Measurements from ENCODE around the gene DNHD1.

DNHD1 gene

DNA sequence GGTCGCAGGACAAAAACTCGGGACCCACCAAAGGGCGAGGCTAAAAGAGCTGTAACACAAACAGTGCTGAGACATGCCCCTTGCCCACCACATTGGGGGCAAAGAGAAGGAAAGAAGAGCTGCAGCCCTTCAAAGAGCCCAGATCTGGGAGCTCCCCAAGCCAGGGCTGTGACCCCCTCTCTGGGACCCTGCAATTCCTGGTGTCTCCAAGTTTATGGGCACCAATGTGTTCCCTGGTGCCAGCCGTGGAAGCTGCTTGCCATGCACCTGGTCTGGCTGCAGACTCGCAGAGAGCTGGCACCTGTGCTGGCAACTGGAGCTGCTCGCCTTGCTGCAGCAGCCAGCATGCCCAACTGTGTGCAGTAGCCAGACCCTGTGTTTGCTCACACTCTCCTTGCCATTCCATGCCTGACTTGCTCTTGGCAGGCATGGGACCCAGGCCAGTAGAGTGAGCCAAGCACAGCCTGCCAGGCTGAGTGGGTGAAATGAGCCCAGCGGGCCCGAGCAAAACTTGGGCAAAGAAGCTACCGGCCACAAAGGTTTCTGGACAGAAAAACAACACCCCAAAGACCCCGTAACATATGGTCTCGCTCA lies 90.4 kb downstream of the DNHD1 start:
- no peak for DNase-seq (ENCODE audit: low spot score)

DNA sequence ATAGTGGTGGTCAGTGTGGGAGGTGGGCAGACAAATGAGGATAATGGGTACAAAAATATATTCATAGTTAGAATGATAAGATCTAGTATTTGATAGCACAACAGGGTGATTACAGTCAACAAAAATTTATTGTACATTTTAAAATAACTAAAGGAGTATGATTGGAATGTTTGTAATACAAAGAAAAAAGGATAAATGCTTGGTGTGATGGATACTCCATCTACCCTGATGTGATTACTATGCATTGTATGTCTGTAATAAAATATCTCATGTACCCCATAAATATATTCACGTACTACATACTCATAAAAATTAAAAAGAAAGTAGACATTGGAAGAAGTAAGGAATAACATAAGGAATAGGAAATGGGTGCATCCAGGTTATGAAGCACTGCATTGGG lies 90.9 kb downstream of the DNHD1 start:
- DNase-seq (ENCODE audit: low spot score): no peak

DNA sequence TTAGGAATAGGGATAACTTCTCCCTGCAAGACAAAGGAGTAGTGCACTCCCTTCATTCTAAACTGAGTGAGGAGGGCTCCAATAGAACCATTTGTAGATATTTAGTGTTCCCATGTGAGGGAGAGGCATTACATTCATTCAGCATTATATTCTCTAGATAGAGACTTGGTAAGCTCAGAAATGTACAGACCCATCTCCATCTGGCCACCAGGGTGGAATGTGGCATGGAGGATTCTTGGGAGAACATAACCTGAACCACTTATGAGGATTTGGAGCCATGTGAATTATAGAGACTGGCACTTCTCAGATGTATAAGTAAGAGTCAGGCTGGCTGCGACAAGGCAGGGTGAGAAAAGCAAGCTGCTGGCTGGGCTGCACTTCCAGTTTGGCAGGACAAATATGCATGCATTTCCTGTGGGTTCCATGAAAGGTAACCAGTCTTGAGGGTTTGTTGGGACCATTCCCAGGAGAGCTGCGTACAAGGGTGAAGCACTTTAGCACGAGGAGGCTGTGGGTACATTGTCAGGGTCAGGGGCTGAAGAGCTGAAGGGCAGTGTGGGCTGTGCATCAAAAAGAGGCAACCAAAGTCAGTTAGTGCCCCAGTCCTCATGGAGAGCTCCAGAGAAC lies 97.2 kb downstream of the DNHD1 start:
- DNase-seq (ENCODE audit: low spot score): no peak

- DNase-seq (ENCODE audit: low spot score): no peak
These were observed 99.3 kb downstream of the DNHD1 start for GRCh38 chr11:6596239-6596877.

- no peak for DNase-seq (ENCODE audit: low spot score)
These were observed 101.5 kb downstream of the DNHD1 start for GRCh38 chr11:6598555-6598954.

DNA sequence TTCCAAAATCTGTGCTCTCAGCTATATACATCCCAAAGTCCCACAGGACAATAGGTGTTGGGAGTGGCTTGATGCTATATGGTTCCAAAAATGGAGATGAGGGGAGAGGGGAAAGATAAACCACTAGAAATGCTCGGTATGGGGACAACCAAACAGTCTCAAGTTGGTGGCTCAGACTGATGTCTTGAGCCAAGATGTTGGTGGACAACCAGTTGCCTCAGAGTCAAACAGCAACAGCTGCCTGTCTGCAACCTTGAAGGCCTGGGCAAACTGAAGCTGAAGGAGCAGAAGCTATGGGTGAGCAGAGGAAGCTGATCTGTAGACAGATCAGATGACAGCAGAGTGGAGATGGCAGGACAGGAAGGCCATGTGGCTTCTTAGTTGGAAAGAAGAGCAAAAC lies 102.4 kb downstream of the DNHD1 start:
- no peak for DNase-seq (ENCODE audit: low spot score)

DNA sequence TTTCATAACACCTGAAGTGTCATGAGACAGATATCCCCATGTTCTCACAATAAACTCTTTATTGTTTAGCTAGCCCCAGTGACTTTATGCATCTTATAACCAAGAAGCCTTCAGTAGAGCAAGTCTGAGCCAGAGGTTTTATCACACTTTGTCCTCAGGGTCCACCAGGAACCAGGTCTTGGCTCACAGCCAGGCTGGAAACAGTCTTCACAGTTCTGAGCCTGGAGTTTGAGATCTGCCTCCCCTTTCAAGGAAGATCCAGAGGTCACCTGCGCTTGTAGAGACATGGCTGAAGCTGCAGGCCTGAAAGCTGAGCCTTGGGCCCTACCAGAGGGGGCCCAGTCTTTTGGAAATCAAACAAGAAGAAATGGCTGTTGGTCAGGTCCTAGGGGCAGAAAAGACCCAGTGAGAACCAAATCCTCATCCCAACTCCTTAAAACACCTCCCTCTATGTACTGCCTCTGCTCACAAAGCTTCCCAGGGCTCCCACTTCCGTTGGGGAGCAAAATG lies 102.9 kb downstream of the DNHD1 start:
- no peak for DNase-seq (ENCODE audit: low spot score)

DNA sequence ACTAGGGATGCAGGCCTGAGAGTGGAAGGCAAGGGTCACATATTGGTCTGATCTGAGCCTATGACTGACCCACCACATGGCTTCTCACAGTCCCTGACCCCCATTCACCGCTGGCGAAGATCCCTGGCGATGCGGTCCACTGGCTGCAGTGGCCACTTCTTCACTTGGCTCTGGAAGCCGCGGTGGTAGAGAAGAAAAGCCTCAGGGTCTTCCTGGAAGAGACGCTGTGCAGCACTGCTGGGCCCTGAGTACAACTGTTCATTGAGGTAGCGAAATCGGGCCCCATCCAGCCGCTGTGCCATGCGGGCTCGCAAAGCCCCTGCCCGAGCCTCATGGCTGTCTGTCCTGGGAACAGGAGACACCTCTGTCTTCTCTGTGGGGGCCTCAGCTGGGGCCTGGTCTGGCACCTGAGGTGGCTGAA lies 104.0 kb downstream of the DNHD1 start:
- no peak for DNase-seq (ENCODE audit: low spot score)

- no peak for DNase-seq (ENCODE audit: low spot score)
These were observed 105.2 kb downstream of the DNHD1 start for GRCh38 chr11:6602096-6602940.

- DNase-seq (ENCODE audit: low spot score): peak; percentile 85
These were observed 106.4 kb downstream of the DNHD1 start, which contains the start of the genes ILK and RRP8 for GRCh38 chr11:6603287-6604080. Gene ILK, plus strand, starts transcription at chr11:6603774. Its CDS starts 498 bp downstream, at chr11:6604272. Gene RRP8, minus strand, starts transcription at chr11:6603616. Its CDS starts 114 bp downstream, at chr11:6603502.

- peak; percentile 67 for DNase-seq (ENCODE audit: low spot score)
These were observed 107.1 kb downstream of the DNHD1 start for GRCh38 chr11:6604081-6604626.

- DNase-seq (ENCODE audit: low spot score): no peak
These were observed 107.7 kb downstream of the DNHD1 start for GRCh38 chr11:6604790-6605189.

GRCh38 chr11:6606471-6607189 lies 109.5 kb downstream of the DNHD1 start:
- DNase-seq (ENCODE audit: low spot score): peak; percentile 42

GRCh38 chr11:6607190-6607795 lies 110.2 kb downstream of the DNHD1 start:
- DNase-seq (ENCODE audit: low spot score): no peak

DNA sequence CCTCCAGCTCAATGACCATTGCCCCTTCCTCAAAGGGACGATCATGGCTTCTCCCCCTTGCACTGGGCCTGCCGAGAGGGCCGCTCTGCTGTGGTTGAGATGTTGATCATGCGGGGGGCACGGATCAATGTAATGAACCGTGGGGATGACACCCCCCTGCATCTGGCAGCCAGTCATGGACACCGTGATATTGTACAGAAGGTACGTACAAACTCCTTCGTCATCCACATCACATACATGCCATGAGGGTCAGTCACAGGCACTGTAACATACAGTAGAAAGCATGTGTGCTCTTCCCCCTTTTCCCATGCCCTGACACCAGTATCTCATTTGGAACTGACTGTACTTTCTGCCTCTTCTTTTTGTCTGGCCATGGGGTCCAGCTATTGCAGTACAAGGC lies 110.9 kb downstream of the DNHD1 start:
- no peak for DNase-seq (ENCODE audit: low spot score)

DNA sequence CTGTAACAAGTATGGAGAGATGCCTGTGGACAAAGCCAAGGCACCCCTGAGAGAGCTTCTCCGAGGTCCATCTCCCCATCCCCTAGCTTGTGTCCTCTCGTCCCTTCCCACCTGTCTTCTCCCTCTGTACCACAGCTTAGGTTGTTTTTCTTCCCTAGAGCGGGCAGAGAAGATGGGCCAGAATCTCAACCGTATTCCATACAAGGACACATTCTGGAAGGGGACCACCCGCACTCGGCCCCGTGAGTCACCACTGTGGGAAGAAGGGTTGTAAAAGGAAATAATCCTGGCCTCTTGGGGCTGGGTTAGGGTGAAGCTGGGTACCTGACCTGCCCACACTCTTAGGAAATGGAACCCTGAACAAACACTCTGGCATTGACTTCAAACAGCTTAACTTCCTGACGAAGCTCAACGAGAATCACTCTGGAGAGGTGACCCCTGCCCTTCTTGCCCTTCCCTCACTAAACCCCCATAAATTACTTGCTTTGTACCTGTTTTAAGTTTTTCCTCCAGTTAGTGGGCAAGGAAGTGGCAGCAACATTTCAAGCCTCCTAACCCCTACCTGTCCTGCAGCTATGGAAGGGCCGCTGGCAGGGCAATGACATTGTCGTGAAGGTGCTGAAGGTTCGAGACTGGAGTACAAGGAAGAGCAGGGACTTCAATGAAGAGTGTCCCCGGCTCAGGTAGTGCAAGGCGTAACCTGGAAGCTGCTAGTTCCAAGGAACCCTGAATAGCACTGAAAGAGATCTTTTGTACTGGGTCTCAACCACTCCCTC lies 111.8 kb downstream of the DNHD1 start:
- DNase-seq (ENCODE audit: low spot score): no peak

GRCh38 chr11:6609502-6610015 lies 112.5 kb downstream of the DNHD1 start:
- no peak for DNase-seq (ENCODE audit: low spot score)

- no peak for DNase-seq (ENCODE audit: low spot score)
These were observed 113.5 kb downstream of the DNHD1 start for GRCh38 chr11:6610591-6610990.
